HCEC 1CT (cell line): ENCODE measurements around the gene KRTAP4-5.
"Not testable (repeated sequence)": the region's sequence is repeated elsewhere in the genome, so short reads cannot be mapped to it uniquely, and the experiment has no call there.

Source experiments
- DNase-seq: peaks from one replicate; pipeline ENCODE4 v3.0.0-alpha.2; 2017

KRTAP4-5 gene

DNA sequence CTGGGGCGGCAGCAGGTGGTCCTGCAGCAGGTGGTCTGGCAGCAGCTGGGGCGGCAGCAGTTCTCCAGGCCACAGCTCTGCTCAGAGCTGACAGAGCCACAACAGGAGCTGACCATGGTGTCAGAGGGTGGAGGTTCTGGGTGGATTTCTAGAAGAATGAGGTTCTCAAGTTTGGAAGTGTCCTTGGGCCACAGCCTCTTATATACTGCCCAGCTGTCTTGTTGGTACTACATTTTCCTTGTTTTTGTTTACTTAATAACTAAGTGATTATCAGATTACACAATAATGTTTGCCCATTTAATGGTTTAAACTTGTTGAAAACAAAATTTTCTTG lies at the start of gene KRTAP4-5:
TSS of gene KRTAP4-5 (minus strand) at position 174 of the 334 bp plus-strand sequence. CDS start at position 116, 58 bp downstream.
- DNase-seq: no peak

DNA sequence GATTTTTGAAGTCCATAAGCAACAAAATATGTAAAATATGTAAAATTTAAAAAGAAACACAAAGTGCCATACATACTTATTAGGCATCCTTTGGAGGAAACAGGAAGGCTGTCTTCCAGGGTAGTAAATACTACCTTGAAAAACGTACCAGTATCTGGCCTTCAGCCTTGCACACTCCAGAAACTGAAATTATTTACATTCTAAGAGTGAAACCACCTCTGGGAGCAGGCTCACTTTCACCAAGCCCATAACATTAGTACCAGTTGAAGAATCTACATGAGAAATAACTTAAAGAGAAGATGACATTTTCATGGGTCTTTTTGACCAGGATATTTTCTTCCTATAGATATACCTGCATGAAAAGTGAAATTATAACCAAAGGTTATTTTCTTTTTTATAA lies 46.4 kb upstream of the KRTAP4-5 start:
- no peak for DNase-seq

DNA sequence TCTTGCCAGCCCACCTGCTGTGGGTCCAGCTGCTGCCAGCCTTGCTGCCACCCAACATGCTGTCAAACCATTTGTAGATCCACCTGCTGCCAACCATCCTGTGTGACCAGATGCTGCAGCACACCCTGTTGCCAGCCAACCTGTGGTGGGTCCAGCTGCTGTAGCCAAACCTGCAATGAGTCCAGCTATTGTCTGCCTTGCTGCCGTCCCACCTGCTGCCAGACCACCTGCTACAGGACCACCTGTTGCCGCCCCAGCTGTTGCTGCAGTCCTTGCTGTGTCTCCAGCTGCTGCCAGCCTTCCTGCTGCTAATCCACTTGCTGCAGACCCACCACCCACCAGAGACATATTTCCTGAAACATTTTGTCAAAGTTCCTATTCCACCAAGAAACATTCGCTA lies 40.7 kb upstream of the KRTAP4-5 start:
- no peak for DNase-seq

DNA sequence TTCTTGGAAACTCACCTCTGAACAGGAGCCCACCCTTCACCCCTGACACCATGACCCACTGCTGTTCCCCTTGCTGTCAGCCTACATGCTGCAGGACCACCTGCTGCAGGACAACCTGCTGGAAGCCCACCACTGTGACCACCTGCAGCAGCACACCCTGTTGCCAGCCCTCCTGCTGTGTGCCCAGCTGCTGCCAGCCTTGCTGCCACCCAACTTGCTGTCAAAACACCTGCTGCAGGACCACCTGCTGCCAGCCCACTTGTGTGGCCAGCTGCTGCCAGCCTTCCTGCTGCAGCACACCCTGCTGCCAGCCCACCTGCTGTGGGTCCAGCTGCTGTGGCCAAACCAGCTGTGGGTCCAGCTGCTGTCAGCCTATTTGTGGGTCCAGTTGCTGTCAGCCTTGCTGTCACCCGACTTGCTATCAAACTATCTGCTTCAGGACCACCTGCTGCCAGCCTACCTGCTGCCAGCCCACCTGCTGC lies 40.3 kb upstream of the KRTAP4-5 start, which contains the start of gene KRTAP9-1:
TSS of gene KRTAP9-1 (plus strand) at position 51 of the 482 bp plus-strand sequence. CDS start at position 51, 0 bp downstream.
- DNase-seq: not testable (repeated sequence)

DNA sequence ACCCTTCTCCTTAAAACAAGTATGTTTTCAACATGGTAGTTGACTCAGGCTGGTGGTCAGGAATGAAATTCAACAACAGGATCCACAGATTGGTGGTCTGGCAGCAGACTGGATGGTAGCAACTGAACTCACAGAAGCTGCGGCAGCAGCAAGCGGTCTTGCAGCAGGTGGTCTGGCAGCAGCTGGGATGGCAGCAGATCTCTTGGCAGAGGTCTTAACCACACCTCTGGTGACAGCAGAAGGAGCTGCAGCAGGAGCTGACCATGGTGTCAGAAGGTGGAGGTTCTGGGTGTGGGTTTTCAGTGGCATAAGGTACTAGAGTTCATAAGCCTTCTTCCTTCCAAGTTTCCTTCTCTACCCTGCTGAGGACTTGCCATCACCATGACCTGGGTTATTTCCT lies 37.2 kb upstream of the KRTAP4-5 start:
- no peak for DNase-seq

DNA sequence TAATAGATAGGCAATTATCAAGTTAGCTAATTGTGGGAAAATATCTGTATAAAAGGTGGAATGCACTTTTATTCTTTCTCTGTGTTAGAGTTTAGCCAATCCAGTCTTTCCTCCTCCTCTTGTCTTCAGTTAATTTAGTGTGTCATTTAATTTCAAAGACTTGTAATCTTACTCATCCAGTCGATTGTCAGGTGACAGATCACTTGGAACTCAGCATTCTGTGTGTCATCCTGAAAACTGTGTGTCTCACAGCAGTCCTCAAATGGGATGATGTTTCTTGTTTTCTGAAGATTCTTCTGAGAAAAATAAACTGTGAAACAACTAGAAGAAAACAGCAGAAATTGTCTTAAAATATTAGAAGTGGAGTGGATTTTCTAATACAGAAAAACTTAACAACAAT lies 35.4 kb upstream of the KRTAP4-5 start:
- DNase-seq: no peak

DNA sequence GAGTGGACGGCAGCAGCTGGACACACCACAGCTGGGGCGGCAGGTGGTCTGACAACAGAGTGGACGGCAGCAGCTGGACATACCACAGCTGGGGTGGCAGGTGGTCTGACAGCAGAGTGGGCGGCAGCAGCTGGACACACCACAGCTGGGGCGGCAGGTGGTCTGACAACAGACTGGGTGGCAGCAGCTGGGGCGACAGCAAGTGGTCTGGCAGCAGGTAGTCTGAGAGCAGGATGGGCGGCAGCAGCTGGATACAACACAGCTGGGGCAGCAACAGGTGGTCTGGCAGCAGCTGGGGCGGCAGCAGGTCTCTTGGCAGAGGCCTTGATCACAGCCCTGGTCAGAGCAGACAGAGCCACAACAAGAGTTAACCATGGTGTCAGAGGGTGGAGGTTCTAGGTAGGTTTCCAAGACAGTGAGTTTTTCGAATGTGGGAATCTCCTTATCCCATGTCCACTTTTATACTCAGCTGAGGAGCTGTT lies 34.9 kb upstream of the KRTAP4-5 start, which contains the start of gene KRTAP4-1:
TSS of gene KRTAP4-1 (minus strand) at position 432 of the 482 bp plus-strand sequence. CDS start at position 375, 57 bp downstream.
- DNase-seq: no peak

DNA sequence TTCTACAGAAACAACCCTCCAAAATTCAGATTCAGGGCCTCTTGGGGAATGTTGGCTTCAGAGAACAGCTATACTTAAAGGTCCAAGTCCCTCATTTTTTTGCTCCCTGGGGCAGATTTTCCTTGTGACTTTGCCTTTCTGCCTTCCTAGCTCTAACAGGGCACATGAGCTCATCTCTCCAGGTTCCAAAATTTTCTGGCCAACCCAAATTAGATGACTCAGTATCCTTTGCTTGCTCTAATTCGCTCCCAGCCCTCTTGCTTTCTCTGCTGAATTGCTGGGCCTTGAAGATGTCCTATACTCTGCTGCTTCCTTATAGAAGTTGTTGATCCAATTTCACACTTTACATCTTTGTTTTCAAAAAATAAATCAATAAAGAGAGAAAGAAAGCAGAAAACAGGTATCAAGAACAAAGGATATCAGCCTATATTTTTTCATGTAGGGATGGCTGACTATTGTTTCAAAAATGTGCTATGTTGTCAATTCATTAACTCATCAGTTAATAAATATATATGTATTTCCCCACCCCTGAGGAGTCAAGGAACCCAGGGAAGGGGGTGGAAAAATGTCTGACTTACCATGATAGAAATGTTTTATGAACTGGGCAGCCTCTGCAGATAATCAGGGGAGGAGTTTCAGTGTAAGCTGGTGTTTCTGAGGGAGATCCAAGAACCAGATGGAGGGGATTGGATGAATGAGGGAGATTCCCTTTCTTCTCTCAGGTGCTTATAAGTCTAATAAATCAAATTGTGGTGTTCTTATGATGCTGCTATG lies 29.4 kb upstream of the KRTAP4-5 start:
- peak; percentile 59 for DNase-seq

DNA sequence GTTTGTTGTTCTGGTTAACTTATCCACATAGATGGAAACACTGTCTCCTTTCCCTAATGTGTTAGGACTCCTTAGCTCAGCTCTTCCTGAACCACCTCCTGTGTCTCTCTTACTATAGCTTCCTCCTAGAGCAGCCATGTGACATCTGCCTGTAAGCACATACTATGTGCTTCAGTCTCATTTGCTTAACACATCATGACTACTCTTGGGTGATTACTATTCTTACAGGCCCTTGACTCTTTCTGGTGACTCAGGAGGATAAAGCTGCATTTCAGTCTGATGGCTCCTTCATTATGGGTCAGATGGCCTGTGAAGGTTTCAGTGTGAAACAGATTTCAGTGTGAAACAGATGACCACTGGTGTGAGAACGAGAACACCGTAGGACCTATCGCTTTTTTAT lies 28.7 kb upstream of the KRTAP4-5 start:
- DNase-seq: peak; percentile 84

DNA sequence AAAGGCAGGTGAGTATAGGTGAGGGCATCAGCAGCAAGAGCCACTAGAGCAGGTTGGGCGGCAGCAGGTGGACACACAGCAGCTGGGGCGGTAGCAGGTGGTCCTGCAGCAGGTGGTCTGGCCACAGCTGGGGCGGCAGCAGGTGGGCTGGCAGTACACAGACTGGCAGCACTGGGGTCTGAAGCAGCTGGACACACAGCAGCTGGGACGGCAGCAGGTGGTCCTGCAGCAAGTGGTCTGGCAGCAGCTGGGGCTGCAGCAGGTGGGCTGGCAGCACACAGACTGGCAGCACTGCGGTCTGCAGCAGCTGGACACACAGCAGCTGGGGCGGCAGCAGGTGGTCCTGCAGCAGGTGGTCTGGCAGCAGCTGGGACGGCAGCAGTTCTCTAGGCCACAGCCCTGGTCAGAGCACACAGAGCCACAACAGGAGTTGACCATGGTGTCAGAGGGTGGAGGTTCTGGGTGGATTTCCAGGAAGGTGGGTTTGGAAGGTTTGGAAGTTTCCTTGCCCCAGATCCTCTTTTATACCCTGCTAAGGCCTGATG lies 28.2 kb upstream of the KRTAP4-5 start, which contains the start of gene KRTAP4-2:
TSS of gene KRTAP4-2 (minus strand) at position 495 of the 545 bp plus-strand sequence. CDS start at position 438, 57 bp downstream.
- DNase-seq: no peak

DNA sequence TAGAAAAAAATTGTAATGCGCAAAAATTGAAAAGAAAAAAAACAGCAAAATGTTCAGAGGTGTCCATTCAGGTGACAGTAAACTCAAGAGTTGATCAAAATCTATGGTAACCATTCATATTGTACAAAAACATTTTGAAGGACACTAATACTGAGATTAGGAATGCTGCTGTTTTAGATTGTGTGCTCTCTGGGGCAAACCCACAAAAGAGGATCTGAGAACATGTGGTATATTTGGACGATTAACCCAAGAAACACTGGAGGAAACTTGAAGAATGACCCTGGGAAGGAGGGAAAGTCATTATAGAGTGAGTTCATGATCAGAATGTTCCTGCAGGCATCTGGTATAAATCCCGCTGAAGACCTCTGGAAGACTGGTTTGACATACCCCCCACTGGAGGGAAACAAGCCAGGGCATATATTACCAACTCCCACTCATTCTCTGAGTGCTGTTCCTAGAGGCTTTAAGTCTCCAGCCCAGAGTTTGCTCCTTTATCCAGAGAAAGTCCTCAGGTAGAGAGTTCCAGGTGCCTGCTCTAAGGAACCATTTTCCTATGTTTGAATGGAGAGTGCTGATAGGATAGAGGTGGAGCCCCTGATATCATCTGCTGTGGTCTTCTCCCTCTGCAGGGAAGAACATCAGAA lies 27.2 kb upstream of the KRTAP4-5 start:
- DNase-seq: no peak

DNA sequence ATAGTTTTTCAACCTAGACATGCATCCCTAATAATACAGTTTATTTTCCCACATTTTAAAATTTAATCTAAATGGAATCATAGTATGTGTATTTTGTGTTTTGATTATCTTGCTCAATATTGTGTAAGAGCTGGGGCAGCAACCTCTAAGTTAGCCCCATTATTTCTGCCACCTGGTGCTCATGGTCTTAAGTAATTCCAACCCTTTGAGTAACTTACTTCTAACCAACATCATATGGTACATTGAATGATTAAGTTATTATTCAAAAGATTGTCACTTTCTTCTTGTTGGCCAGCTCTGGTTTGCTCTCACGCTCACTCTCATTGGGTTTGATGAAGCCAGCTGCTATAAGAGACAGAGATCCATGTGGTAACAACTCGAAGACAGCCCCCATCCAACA lies 22.3 kb upstream of the KRTAP4-5 start:
- DNase-seq: peak; percentile 75

DNA sequence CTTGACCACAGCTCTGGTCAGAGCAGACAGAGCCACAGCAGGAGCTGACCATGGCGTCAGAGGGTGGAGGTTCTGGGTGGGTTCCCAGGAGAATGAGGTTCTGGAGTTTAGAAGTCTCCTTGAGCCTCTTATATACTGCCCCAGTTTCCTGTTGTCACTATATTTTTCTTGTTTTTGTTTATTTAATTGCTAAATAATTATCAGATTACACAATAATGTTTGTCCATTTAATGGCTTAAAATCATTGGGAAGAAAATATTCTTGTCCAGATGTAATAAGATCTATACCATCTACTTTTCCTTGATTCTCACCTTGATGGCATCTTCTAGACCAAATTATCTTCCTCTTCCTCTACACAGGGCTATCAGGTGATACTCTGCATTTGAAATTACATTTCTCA lies 18.5 kb upstream of the KRTAP4-5 start, which contains the start of gene KRTAP4-3:
TSS of gene KRTAP4-3 (minus strand) at position 101 of the 400 bp plus-strand sequence. CDS start at position 52, 49 bp downstream.
- no peak for DNase-seq

DNA sequence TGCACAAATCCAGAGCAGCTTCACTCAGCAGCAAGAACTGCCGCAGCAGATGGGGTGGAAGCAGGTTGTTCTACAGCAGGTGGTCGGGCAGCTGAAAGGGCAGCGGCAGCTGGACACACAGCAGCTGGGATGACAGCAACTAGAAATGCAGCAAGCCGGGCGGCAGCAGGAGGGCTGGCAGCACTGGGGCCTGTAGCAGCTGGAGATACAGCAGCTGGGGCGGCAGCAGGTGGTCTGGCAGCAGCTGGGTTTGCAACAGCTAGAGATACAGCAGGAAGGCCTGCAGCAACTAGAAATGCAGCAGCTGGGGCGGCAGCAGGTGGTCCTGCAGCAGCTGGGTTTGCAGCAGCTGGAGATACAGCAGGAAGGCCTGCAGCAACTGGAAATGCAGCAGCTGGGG lies 17.9 kb upstream of the KRTAP4-5 start:
- DNase-seq: no peak

DNA sequence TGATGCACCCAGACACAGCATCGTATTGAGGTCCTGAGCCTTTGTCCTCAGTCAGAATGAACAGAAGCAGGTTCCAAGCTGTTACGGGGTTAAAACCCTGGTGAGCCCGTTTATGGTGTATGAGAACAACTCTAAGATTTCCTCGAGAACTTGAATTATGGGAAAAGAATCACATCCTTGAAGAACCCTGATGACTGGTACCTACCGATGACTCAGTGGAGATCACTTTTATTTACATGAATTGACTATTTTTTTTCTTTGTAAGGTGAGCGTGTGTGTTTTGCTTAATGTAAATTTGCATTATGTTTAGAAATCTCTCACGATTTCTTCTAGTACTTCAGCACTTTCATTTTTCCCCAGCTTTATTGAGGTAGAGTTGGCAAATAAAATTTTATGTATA lies 14.2 kb upstream of the KRTAP4-5 start:
- DNase-seq: no peak

DNA sequence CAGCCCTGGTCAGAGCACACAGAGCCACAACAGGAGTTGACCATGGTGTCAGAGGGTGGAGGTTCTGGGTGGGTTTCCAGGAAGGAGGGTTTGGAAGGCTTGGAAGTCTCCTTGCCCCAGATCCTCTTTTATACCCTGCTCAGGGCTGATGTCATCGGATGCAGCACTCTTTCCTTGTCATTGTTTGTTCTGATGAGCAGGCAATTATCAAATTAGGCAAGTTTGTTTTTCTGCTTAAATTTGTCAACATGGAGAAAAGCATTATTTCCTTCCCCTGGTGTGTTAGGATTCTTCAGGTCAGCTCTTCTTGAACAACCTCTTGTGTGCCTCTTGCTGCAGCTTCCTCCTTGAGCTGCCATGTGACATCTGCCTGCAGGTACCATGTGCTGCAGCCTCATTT lies 11.0 kb upstream of the KRTAP4-5 start, which contains the start of gene KRTAP4-4:
TSS of gene KRTAP4-4 (minus strand) at position 101 of the 400 bp plus-strand sequence. CDS start at position 44, 57 bp downstream.
- DNase-seq: no peak

DNA sequence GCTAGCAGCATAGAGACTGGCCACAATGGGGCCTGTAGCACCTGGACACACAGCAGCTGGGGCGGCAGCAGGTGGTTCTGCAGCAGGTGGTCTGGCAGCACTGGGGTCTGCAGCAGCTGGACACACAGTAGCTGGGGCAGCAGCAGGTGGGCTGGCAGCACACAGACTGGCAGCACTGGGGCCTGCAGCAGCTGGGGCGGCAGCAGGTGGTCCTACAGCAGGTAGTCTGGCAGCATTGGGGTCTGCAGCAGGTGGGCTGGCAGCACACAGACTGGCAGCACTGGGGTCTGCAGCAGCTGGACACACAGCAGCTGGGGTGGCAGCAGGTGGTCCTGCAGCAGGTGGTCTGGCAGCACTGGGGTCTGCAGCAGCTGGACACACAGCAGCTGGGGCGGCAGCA lies 10.6 kb upstream of the KRTAP4-5 start:
- not testable (repeated sequence) for DNase-seq

DNA sequence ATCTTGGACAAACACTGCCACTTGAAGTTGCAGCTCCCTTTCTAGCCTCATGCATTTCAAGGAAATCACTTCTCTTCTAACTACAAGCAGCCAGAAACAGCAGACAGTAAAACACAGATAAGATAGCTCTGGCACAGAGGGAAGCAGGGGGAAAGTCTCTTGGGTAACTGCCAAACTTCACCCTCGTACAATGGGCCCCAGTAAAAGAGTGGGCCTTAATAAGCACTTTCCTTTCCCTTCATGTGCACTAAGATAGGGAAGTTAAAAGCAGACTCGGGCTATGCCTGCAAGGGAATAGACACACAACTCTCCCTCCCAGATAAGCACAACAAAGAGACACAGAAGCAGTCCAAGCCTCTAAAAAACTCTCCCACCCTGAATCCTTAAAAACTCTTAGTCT lies 4.2 kb upstream of the KRTAP4-5 start:
- DNase-seq: no peak

DNA sequence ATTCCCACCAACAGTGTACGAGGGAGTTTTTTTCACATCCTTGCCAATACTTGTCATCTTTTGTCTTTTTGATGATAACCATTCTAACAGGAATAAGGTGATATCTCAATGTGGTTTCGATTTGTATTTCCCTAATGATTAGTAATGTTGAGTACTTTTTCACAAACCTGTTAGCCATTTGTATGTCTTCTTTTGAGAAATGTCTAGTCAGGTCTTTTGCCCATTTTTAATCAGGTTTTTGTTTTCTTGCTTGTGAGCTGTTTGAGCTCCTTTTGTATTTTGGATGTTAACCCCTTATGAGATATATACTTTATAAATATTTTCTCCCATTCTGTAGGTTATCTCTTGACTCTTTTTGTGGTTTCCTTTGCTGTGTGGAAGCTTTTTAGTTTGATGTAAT lies 1.9 kb upstream of the KRTAP4-5 start:
- no peak for DNase-seq

DNA sequence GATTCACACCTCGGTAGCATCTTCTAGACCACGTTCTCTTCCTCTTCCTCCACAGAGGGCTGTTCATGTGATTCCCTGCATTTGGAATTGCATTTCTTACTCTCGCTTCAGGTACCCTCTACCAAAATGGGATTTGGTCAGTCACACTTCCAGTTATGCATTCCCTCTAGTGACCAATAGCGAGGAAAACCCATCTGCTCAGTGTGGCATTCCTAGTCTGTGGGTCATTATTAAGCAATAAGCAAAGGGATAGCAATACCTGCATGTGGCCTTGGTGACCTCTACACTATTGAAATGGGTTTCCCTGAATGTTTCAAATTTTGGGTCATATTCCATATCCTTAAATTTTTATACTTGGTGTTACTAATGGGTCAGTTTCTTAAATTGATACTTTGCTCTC lies 401 bp upstream of the KRTAP4-5 start:
- no peak for DNase-seq

DNA sequence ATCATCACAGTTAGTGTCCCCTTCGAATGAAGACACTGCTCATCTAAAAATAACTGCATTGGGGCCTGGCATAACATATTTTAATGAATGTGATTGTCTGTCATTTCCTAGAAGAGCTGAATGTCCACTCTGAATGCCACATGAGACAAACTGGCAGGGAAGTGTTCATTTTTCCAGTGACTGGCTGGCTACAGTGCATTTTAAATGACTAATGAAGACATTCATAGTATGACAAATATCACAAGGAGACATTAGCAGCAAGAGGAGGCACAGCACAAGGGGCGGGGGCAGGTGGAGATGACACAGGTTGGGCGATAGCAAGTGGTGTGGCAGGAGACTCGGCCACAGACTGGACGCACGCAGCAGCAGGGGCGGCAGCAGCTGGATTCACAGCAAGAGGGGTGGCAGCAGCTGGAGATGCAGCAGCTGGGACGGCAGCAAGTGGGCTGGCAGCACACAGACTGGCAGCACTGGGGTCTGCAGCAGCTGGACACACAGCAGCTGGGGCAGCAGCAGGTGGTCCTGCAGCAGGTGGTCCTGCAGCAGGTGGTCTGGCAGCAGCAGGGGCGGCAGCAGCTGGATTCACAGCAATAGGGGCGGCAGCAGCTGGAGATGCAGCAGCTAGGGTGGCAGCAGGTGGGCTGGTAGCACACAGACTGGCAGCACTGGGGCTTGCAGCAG lies 514 bp downstream of the KRTAP4-5 start:
- DNase-seq: not testable (repeated sequence)

DNA sequence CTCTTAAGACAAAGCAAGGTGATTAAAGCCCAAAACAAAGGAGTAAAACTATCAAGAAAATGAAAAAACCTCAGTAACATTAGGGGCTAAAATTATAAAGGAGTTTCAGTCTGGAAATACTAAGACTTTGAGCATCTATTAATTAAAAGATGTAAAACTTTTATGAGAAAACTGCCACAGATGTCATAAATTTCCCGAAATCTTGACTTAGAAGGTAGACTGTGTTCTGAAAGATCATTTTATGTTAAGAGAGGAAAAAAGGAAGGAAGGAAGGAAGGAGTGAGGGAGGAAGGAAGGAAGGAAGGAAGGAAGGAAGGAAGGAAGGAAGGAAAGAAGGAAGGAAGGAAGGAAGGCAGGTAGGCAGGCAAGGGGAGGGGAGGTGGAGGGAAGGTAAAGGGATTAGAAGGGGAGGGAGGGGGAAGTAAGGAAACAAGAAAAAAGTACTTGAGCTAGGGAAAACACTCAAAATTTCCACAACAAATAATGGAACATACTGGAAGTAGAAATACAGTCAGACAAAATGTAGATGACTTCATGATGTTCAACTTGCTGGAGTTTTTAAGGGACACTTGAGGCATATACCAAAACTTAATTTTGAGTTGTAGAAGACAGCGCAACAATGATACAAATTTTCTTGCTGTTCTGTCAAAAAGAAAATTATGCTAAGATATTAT lies 2.0 kb downstream of the KRTAP4-5 start:
- no peak for DNase-seq
